Measurements from ENCODE around the gene PIP4K2A. TPM values are rescaled to one million over a fixed set of nuclear protein-coding genes. Genes with fewer than 3 reads are reported as not detected.

Gene PIP4K2A
- total and polyA plus RNA-seq, 2 experiments from 2014 or later: 39.9 to 40.1 TPM

- Mint-ChIP-seq H3K9me3 (peaks cover 17% of the 10 kb centered on the region), H3K27me3 (ENCODE audit: insufficient read depth, low read depth, poor library complexity) (peaks cover 4% of the 10 kb centered on the region), H3K27ac (no peak overlapping the region), H3K4me3 (no peak overlapping the region), H3K4me1 (no peaks in the 10 kb centered on the region), H3K36me3 (ENCODE audit: low read depth) (no peaks in the 10 kb centered on the region; the same call in 2 of the 3 replicates)
- no peaks in the 10 kb centered on the region for H3K36me3 ChIP-seq (ENCODE audit: insufficient read depth)
- no peaks in the 10 kb centered on the region for H3K4me1 ChIP-seq (ENCODE audit: insufficient read depth)
- no peak overlapping the region for H3K27ac ChIP-seq (ENCODE audit: low read depth)
- H3K79me2 ChIP-seq (replicated peaks; ENCODE audit: insufficient read depth): no peaks in the 10 kb centered on the region
- H3F3A ChIP-seq (replicated peaks; ENCODE audit: low read depth): no peaks in the 10 kb centered on the region
- no peak overlapping the region for H3K4me3 ChIP-seq
- no peak for DNase-seq (ENCODE audit: low spot score)
- TF ChIP-seq EZH2phosphoT487 (IDR thresholded peaks at IDR 0.05; ENCODE audit: unreplicated experiment) (no peak), ZNF331 (CRISPR knock-in tag; IDR thresholded peaks at IDR 0.05; ENCODE audit: low read depth) (no peak), REST (IDR thresholded peaks at IDR 0.05; ENCODE audit: unreplicated experiment) (no peak), EZH2 (IDR thresholded peaks at IDR 0.05; ENCODE audit: low read depth, unreplicated experiment) (no peak), ZNF114 (CRISPR knock-in tag; IDR thresholded peaks at IDR 0.05) (no peak), NANOG (IDR thresholded peaks at IDR 0.05; ENCODE audit: borderline replicate concordance) (no peak), ZNF462 (CRISPR knock-in tag; IDR thresholded peaks at IDR 0.05) (no peak), CTCF (conservative IDR thresholded peaks at IDR 0.05; ENCODE audit: low read depth in 2 of 2) (no peak), STAT1 (IDR thresholded peaks at IDR 0.05; ENCODE audit: unreplicated experiment) (no peak), ETS1 (IDR thresholded peaks at IDR 0.05) (no peak), POLR2AphosphoS5 (IDR thresholded peaks at IDR 0.05; ENCODE audit: low read depth) (no peak)
- H3K27me3 ChIP-seq (ENCODE audit: insufficient read depth): no peaks in the 10 kb centered on the region
- ATAC-seq: no peak
- no peaks in the 10 kb centered on the region for H4K20me1 ChIP-seq (replicated peaks; ENCODE audit: insufficient read depth)
- H3K9me2 ChIP-seq (ENCODE audit: insufficient read depth): no peaks in the 10 kb centered on the region
- H3K4me2 ChIP-seq: no peak overlapping the region
- H2AFZ ChIP-seq: no peak overlapping the region
Measured at GRCh38 chr10:22505911-22506685, 208.3 kb downstream of the PIP4K2A start.
